Suprapubic skin (tissue), 3 donors: ENCODE data around the gene GIGYF1.

Experiments used
- CTCF ChIP-seq, 2 donors: fragments of 200-600 bp in 1 of 2; fragments of 450-650 bp in 1 of 2; sonication (generic) in 1 of 2; IDR thresholded peaks; one replicate each; pipeline ENCODE4 v1.5.1; 2016 to 2019; ENCODE audit warnings: antibody characterized with exemption in 2 of 2, mild to moderate bottlenecking in 1 of 2, moderate library complexity in 1 of 2
- EP300 ChIP-seq: sonication (generic); formaldehyde crosslinking; IDR thresholded peaks from one replicate; pipeline ENCODE4 v1.6.1; 2017; ENCODE audit warnings: antibody characterized with exemption

- TF ChIP-seq CTCF (IDR thresholded peaks at IDR 0.05) (no peak), EP300 (no peak)
These were observed 42.6 kb upstream of the GIGYF1 start for GRCh38 chr7:100736671-100737070.
